ENCODE measurements around the gene DIS3L2. TPM values are rescaled to one million over a fixed set of nuclear protein-coding genes. Genes with fewer than 3 reads are reported as not detected.

Gene DIS3L2
- total and polyA plus RNA-seq, 2 experiments from 2014 or later, result 15.2 to 25.3 TPM

GRCh38 chr2:232329716-232330067 lies 368.2 kb downstream of the DIS3L2 start:
- H4K20me1 ChIP-seq (replicated peaks; ENCODE audit: insufficient read depth), result no peaks in the 10 kb centered on the region
- no peaks in the 10 kb centered on the region for H3K36me3 ChIP-seq (ENCODE audit: insufficient read depth)
- no peaks in the 10 kb centered on the region for H3K27me3 ChIP-seq (ENCODE audit: insufficient read depth)
- TF ChIP-seq REST (IDR thresholded peaks at IDR 0.05; ENCODE audit: unreplicated experiment) (no peak), JUNB (IDR thresholded peaks at IDR 0.05; ENCODE audit: unreplicated experiment) (no peak), ZNF462 (CRISPR knock-in tag; IDR thresholded peaks at IDR 0.05) (no peak), ZNF331 (CRISPR knock-in tag; IDR thresholded peaks at IDR 0.05; ENCODE audit: low read depth) (no peak), EZH2phosphoT487 (IDR thresholded peaks at IDR 0.05; ENCODE audit: unreplicated experiment) (no peak), ZNF114 (CRISPR knock-in tag; IDR thresholded peaks at IDR 0.05) (no peak), CREB1 (CRISPR knock-in tag; IDR thresholded peaks at IDR 0.05; ENCODE audit: low read depth) (no peak), STAT1 (IDR thresholded peaks at IDR 0.05; ENCODE audit: unreplicated experiment) (no peak), ETS1 (IDR thresholded peaks at IDR 0.05) (no peak), NANOG (IDR thresholded peaks at IDR 0.05; ENCODE audit: borderline replicate concordance) (no peak), EZH2 (IDR thresholded peaks at IDR 0.05; ENCODE audit: low read depth, unreplicated experiment) (no peak), CTCF (conservative IDR thresholded peaks at IDR 0.05; ENCODE audit: low read depth in 2 of 2) (no peak)
- no peak overlapping the region for H3K4me2 ChIP-seq
- no peak overlapping the region for H3K4me3 ChIP-seq
- DNase-seq (ENCODE audit: low spot score), result no peak
- H3K9me2 ChIP-seq (ENCODE audit: insufficient read depth), result no peaks in the 10 kb centered on the region
- ATAC-seq, result no peak
- peaks cover 4% of the 10 kb centered on the region for H3K27me3 Mint-ChIP-seq (ENCODE audit: insufficient read depth, low read depth, poor library complexity)
- H2AFZ ChIP-seq, result no peak overlapping the region
- H3K27ac Mint-ChIP-seq, result no peak overlapping the region
- H3K36me3 Mint-ChIP-seq (ENCODE audit: low read depth), result no peaks in the 10 kb centered on the region; the same call in 2 of the 3 replicates
- H3F3A ChIP-seq (replicated peaks; ENCODE audit: low read depth), result no peaks in the 10 kb centered on the region
- H3K4me1 ChIP-seq (ENCODE audit: insufficient read depth), result no peaks in the 10 kb centered on the region
- H3K79me2 ChIP-seq (replicated peaks; ENCODE audit: insufficient read depth), result no peaks in the 10 kb centered on the region
- no peak overlapping the region for H3K27ac ChIP-seq (ENCODE audit: low read depth)
- no peaks in the 10 kb centered on the region for H3K9me3 Mint-ChIP-seq
- H3K4me3 Mint-ChIP-seq, result no peak overlapping the region
- H3K4me1 Mint-ChIP-seq, result peaks cover 4% of the 10 kb centered on the region; the same call in 2 of the 3 replicates
